Gastroesophageal sphincter (tissue), 4 donors: ENCODE results near the gene CFAP74. TPM values are rescaled to one million over a fixed set of nuclear protein-coding genes. Genes with fewer than 3 reads are reported as not detected.

ENCODE experiments used
- ATAC-seq: fragments of 150-250 bp; one replicate; pipeline ENCODE4 v1.9.1; 2016; ENCODE audit warnings: mild to moderate bottlenecking, moderate library complexity
- H3K27ac ChIP-seq, 4 donors: fragments of 200-600 bp; sonication (generic) in 3 of 4; 1 replicate in 3 of 4; 2 replicates in 1 of 4; pipeline ENCODE4 v1.5.1; 2016 to 2019
- H3K27me3 ChIP-seq: fragments of 200-600 bp; sonication (generic); one replicate; pipeline ENCODE4 v1.5.1; 2019
- H3K36me3 ChIP-seq, 2 donors: fragments of 200-600 bp; sonication (generic); one replicate each; pipeline ENCODE4 v1.5.1; 2019; ENCODE audit warnings: control low read depth in 1 of 2
- H3K4me1 ChIP-seq, 3 donors: fragments of 200-600 bp; sonication (generic); 1 replicate in 2 of 3; 2 replicates in 1 of 3; pipeline ENCODE4 v1.5.1; 2016 to 2019; ENCODE audit warnings: control low read depth in 2 of 3
- H3K4me3 ChIP-seq, 2 donors: fragments of 200-600 bp; sonication (generic); one replicate each; pipeline ENCODE4 v1.5.1; 2019; ENCODE audit warnings: mild to moderate bottlenecking in 1 of 2, moderate library complexity in 1 of 2
- H3K9me3 ChIP-seq, 3 donors: fragments of 200-600 bp; sonication (generic); one replicate each; pipeline ENCODE4 v1.5.1; 2017 to 2019; ENCODE audit warnings: control low read depth in 2 of 3
- EP300 ChIP-seq: sonication (generic); formaldehyde crosslinking; IDR thresholded peaks from one replicate; pipeline ENCODE4 v1.6.1; 2017; ENCODE audit warnings: antibody characterized with exemption, mild to moderate bottlenecking
- POLR2A ChIP-seq, 2 donors: fragments of 450-650 bp; IDR thresholded peaks; one replicate each; pipeline ENCODE4 v1.6.1; 2017; ENCODE audit warnings: antibody characterized with exemption in 2 of 2, mild to moderate bottlenecking in 2 of 2, moderate library complexity in 1 of 2
- POLR2AphosphoS5 ChIP-seq: sonication (generic); formaldehyde crosslinking; IDR thresholded peaks from one replicate; pipeline ENCODE4 v1.6.1; 2017; ENCODE audit warnings: antibody characterized with exemption
- WGBS, 2 donors: methylation state at CpG; one replicate each; pipeline ENCODE4 v1.1.5; 2018; ENCODE audit warnings: low coverage in 1 of 2; 5-methylcytosine and 5-hydroxymethylcytosine counted together
- total RNA-seq, 4 donors: library from RNA; depleted of rRNA; stranded (reverse); fragments of >200 nt; gene quantifications; one replicate each; pipeline ENCODE4 v1.1.0, GENCODE V29; 2016
- TF ChIP-seq, protein P1 (sequence below), 4 experiments: fragments of 200-600 bp in 2 of 4; fragments of 450-650 bp in 2 of 4; sonication (generic) in 1 of 4; IDR thresholded peaks; one replicate each; pipeline ENCODE4 v1.5.1; 2017 to 2019; ENCODE audit warnings: antibody characterized with exemption in 4 of 4, mild to moderate bottlenecking in 2 of 4, moderate library complexity in 2 of 4

Gene CFAP74
- total RNA-seq, 4 donors from 2014 or later = 0.12 TPM; not detected in 3

DNA sequence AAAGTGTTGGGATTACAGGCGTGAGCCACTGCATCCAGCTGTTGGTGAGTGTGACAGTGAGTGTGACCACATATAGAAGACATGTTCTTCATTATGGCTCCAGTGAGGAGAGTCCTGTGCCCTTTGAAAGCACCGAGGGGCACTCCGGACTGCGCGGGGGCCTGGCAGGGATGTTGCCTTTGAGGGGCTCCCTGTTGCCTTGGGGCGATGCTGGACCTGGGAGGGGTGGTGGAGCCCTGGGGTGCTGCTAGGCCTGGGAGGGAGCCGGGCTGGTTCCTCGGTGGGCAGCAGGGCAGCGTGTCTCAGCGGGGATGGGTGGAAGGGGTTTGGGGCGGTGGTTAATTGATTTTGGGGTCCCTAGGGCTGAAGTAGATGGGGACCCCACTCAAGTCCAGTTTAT lies 25.5 kb downstream of the CFAP74 start:
- 60 to 92% methylated on average over 2 to 5 of the region's 11 CpGs for WGBS, 2 donors
- no peak for TF ChIP-seq POLR2A (IDR thresholded peaks at IDR 0.05)
- no peak for TF ChIP-seq POLR2AphosphoS5
- TF ChIP-seq EP300 = no peak
- TF ChIP-seq, protein P1, sequence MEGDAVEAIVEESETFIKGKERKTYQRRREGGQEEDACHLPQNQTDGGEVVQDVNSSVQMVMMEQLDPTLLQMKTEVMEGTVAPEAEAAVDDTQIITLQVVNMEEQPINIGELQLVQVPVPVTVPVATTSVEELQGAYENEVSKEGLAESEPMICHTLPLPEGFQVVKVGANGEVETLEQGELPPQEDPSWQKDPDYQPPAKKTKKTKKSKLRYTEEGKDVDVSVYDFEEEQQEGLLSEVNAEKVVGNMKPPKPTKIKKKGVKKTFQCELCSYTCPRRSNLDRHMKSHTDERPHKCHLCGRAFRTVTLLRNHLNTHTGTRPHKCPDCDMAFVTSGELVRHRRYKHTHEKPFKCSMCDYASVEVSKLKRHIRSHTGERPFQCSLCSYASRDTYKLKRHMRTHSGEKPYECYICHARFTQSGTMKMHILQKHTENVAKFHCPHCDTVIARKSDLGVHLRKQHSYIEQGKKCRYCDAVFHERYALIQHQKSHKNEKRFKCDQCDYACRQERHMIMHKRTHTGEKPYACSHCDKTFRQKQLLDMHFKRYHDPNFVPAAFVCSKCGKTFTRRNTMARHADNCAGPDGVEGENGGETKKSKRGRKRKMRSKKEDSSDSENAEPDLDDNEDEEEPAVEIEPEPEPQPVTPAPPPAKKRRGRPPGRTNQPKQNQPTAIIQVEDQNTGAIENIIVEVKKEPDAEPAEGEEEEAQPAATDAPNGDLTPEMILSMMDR (IDR thresholded peaks at IDR 0.05) = no peak

DNA sequence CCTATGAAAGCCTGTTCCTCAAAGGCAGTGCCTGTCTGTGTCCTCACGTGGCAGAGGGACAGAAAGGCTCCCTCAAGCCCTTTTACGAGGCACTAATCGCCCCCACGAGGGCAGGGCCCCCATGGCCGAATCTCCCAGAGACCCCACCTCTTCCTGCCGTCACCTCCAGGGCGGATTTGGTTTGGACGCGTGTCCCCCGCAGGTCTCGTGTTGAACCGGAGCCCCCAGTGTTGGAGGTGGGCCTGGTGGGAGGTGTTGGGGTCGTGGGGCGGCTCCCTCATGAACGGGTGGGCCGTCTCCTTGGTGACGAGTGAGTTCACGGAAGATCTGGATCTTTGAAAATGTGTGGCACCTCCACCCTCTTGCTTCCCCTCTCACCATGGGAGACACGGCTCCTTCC lies 27.6 kb downstream of the CFAP74 start:
- Histone ChIP-seq H3K27ac (no peak overlapping the region), H3K27me3 (peaks cover 64% of the 10 kb centered on the region), H3K36me3 (no peaks in the 10 kb centered on the region), H3K9me3 (no peaks in the 10 kb centered on the region), H3K4me1 (no peaks in the 10 kb centered on the region), H3K4me3 (no peak overlapping the region)
- WGBS, 2 donors = 81 to 86% methylated on average over 3 to 8 of the region's 19 CpGs
- TF ChIP-seq EP300 (no peak), POLR2AphosphoS5 (no peak), POLR2A (IDR thresholded peaks at IDR 0.05) (no peak)
- TF ChIP-seq, protein P1 (IDR thresholded peaks at IDR 0.05) = no peak
- ATAC-seq = no peak

More for the DNA sequence above, 25.5 kb downstream of the CFAP74 start:
- Histone ChIP-seq H3K4me1 (no peaks in the 10 kb centered on the region), H3K36me3 (no peaks in the 10 kb centered on the region), H3K9me3 (no peaks in the 10 kb centered on the region), H3K27me3 (peaks cover 49% of the 10 kb centered on the region), H3K27ac (no peak overlapping the region), H3K4me3 (no peak overlapping the region)
- no peak for ATAC-seq

DNA sequence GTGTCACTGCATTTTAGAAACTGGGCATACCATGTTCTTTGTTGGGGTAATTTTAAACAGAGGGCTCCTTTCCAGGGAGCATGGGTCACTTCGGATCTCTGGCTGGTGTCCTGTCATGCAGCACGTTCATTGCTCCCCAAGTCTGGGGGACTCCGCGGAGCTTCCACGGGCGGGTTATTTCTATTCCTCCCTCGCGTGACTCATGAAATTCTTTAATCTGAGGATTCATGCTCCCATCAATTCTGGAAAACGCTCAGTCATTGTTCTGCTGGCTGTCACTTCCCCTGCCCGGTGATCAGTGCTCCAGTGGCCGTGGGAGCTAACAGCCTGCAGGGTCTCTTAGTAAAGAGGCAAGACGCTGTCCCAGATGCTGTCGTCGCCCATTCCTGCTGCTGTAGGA lies 28.1 kb downstream of the CFAP74 start:
- ATAC-seq = no peak

DNA sequence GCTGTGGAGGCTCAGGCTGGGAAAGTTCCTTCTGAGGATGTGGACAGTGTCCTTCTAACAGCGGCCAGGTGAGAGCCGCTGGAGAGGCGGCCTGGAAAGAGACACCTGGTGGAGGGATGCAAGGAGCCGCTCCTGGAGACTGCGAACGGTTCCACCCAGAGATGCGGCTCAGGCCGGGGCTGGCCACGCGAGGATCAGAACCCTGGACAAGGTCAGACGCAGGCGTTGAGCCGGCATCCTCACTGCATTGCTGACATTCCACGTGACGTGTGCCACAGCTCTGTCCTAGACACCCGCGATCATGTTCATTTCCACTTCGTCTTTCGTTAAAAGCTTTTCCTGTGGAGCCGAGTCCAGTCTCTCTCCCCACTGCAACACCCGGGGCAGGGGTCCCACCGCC lies 28.8 kb downstream of the CFAP74 start:
- Histone ChIP-seq H3K36me3 (no peaks in the 10 kb centered on the region), H3K27me3 (peaks cover 60% of the 10 kb centered on the region), H3K27ac (no peak overlapping the region), H3K4me1 (no peaks in the 10 kb centered on the region), H3K4me3 (no peak overlapping the region), H3K9me3 (no peaks in the 10 kb centered on the region)
- ATAC-seq = no peak
- WGBS, 2 donors = 36 to 74% methylated on average over 5 to 9 of the region's 22 CpGs
- TF ChIP-seq POLR2AphosphoS5 (no peak), POLR2A (IDR thresholded peaks at IDR 0.05) (no peak), EP300 (no peak)
- TF ChIP-seq, protein P1 (IDR thresholded peaks at IDR 0.05) = no peak

More for the DNA sequence above, 28.1 kb downstream of the CFAP74 start:
- Histone ChIP-seq H3K36me3 (no peaks in the 10 kb centered on the region), H3K9me3 (no peaks in the 10 kb centered on the region), H3K27me3 (peaks cover 60% of the 10 kb centered on the region), H3K4me1 (no peaks in the 10 kb centered on the region), H3K27ac (no peak overlapping the region), H3K4me3 (no peak overlapping the region)
- 72 to 81% methylated on average over 6 to 13 of the region's 14 CpGs for WGBS, 2 donors
- TF ChIP-seq POLR2AphosphoS5 (no peak), POLR2A (IDR thresholded peaks at IDR 0.05) (no peak), EP300 (no peak)
- TF ChIP-seq, protein P1 (IDR thresholded peaks at IDR 0.05) = no peak

DNA sequence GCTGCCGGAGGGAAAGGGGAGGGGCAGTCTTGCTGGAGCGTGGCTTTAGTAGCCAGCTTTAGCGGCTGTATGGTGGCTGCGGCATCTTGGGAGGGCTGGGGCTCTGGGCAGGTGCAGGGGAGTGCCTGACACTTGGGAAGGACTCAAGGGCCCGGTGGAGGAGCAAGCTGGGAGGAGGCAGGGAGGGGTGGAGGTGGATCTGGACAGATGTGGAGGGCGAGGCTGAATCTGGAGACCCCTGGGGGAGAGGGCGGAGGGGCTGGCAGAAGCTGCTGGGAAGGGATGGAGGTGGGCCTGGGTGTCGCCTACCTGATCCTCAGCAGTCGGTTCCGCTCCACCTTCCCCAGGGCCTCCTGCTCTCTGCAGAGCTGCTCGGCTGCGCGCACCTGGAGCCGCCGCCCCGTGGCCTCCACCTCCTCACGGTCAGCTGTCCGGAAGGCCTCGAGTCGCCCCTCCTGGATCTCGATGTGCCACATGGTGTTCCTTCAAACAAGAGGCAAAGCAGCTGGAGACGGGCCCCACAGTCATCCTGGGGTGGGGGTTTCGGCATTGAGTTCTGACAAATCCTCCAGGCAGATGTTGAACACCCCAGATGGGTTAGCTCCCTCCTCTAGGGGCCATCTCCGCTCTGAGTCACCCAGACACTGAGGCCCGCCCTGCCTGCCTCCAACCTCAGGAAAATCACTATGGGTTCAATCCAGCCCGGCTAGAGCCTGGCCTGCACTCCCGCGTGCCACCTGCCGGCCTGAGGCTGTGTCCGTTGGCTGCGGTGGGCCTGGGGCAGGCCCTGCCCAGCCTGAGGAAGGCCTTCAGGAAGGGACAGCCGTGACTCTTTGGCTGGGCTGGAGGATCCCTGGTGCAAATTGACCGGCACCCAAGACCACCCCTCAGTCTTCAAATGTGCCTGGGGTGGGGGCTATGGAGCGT lies 29.6 kb downstream of the CFAP74 start:
- no peaks in the 10 kb centered on the region for H3K9me3 ChIP-seq
- no peak for ATAC-seq
- no peaks in the 10 kb centered on the region for H3K36me3 ChIP-seq
- WGBS, 2 donors = 62 to 67% methylated on average over 3 of the region's 34 CpGs
- no peaks in the 10 kb centered on the region for H3K4me1 ChIP-seq
- TF ChIP-seq, protein P1 (IDR thresholded peaks at IDR 0.05) = no peak
- TF ChIP-seq POLR2A (IDR thresholded peaks at IDR 0.05) = no peak
- TF ChIP-seq EP300 = no peak
- no peak overlapping the region for H3K27ac ChIP-seq
- H3K27me3 ChIP-seq = peaks cover 69% of the 10 kb centered on the region
- H3K4me3 ChIP-seq = no peak overlapping the region
